Panc1 (cell line): ENCODE measurements around the gene TRRAP.

ENCODE experiments used
- CTCF ChIP-seq: fragments of 450-650 bp; IDR thresholded peaks from 2 replicates; pipeline ENCODE4 v1.5.1; 2017; ENCODE audit warnings: mild to moderate bottlenecking
- POLR2AphosphoS5 ChIP-seq: IDR thresholded peaks from 2 replicates; pipeline ENCODE4 v1.6.1; 2012; ENCODE audit warnings: mild to moderate bottlenecking, low read depth, low read length, moderate library complexity
- REST ChIP-seq, 2 experiments: IDR thresholded peaks; 2 replicates each; pipeline ENCODE4 v1.6.1; 2011 to 2012; ENCODE audit warnings: low read depth in 2 of 2, control low read depth in 1 of 2, low read length in 1 of 2, mild to moderate bottlenecking in 1 of 2, moderate library complexity in 1 of 2; ENCODE audit not compliant: insufficient read depth in 1 of 2
- TCF7L2 ChIP-seq: IDR thresholded peaks from 2 replicates; pipeline ENCODE4 v1.6.1; 2011; ENCODE audit warnings: mild to moderate bottlenecking, low read depth, low read length, inconsistent platforms

GRCh38 chr7:99012722-99013121 is 134.4 kb downstream of the TRRAP start:
- no peak for TF ChIP-seq CTCF
- TF ChIP-seq POLR2AphosphoS5 = no peak
- no peak for TF ChIP-seq TCF7L2
- no peak for TF ChIP-seq REST (IDR thresholded peaks at IDR 0.05; ENCODE audit: insufficient read depth in 1 of 2, low read depth in 2 of 2, low read length in 1 of 2)
